AG04450 (cell line): ENCODE data around the gene BCAP31. TPM values are rescaled to one million over a fixed set of nuclear protein-coding genes. Genes with fewer than 3 reads are reported as not detected.
"Not testable (repeated sequence)": the region's sequence is repeated elsewhere in the genome, so short reads cannot be mapped to it uniquely, and the experiment has no call there.

ENCODE experiments used
- CTCF ChIA-PET: fragments of 300-600, 350-600 bp; formaldehyde crosslinking; extraction: SDS; loops from one replicate; lab custom pipeline; 2022; ENCODE audit warnings: antibody characterized with exemption, inconsistent platforms; lab: Charles Lee
- POLR2A ChIA-PET: fragments of 350-600 bp; formaldehyde crosslinking; extraction: SDS; loops from one replicate; lab custom pipeline; 2021; ENCODE audit warnings: antibody characterized with exemption, inconsistent platforms; lab: Yijun Ruan, JAX
- DNase-seq: peaks from one replicate; pipeline ENCODE4 v3.0.0-alpha.2; 2011; ENCODE audit warnings: low read depth, low spot score
- H3K27ac ChIP-seq: one replicate; pipeline ENCODE4 v1.5.1; 2012; ENCODE audit warnings: low read depth, low read length, control low read depth
- H3K27me3 ChIP-seq: one replicate; pipeline ENCODE4 v1.6.0; 2012; ENCODE audit warnings: low read length; ENCODE audit not compliant: control insufficient read depth, insufficient read depth
- H3K4me3 ChIP-seq: 2 replicates; pipeline ENCODE4 v1.5.1; 2011; ENCODE audit warnings: mild to moderate bottlenecking, low read depth, low read length, control low read depth
- H3K9me3 ChIP-seq: 2 replicates; pipeline ENCODE4 v1.5.1; 2012; ENCODE audit warnings: low read length; ENCODE audit not compliant: control insufficient read depth, insufficient read depth
- polyA plus RNA-seq: library from polyadenylated mRNA; depleted of rRNA; stranded (reverse); fragments of >200 nt; gene quantifications from 2 replicates; pipeline ENCODE4 v1.2.3, GENCODE V29; 2011
- TF ChIP-seq, protein P1 (sequence below): IDR thresholded peaks from 2 replicates; pipeline ENCODE4 v1.5.1; 2011; ENCODE audit warnings: low read depth, low read length, control low read depth, inconsistent platforms

BCAP31 gene
- polyA plus RNA-seq, 1 experiment: 108 TPM

DNA sequence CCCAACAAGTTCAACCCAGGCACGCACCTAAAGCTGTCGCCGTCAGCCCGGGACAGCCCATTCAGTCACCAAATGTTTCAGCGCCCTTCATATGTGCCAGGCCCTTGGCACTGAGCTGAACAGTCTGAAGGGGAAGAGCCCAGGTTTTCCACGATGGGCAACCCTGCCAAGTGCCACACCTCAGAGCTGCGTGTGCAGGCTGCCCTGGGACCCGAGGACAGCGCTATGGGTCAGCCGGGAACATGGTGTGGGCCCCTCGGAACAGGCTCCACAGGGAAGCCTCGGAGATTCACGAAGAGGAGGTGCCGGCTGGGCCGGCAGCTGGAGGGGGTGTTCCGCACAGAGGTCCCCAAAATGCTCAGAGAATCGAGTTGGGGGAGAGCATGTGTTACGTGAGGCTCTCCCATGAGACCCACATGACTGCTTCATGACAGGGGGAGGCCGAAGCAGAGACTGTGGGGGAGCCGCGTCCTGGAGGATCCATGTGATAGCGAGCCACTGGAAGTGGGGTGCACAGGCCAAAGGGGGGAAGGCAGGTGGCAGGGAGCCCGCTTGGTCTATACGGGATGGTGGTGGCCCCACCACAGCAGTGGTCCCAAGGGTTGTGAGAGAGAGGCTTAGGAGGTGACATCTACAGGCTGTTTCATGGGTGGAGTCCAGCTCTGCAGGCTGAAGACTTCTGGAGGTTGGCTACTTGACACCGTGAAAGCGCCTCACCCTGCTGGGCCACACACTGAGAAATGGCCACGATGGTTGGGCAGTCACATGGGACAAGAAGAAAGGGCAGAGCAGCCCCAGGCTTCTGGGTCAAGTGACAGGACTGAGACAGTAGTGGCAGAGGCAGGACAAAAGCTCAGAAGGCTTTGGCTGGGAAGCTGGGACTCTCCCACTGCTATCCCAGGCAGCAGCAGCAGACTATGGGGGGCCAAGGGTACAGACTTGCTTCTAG is 14.2 kb downstream of the BCAP31 start:
- DNase-seq: no peak
- Histone ChIP-seq H3K27ac (no peak overlapping the region), H3K27me3 (no peaks in the 10 kb centered on the region), H3K9me3 (no peaks in the 10 kb centered on the region), H3K4me3 (no peak overlapping the region)
- ChIA-PET POLR2A (interaction anchor here (0.6 kb wide), 1 partner anchor 191 kb away, joined by 3 read pairs; no protein-coding TSS in a partner anchor), CTCF (interaction anchor here (1.1 to 2.9 kb wide), 3 partner anchors 10 to 170 kb away, joined by 3 to 11 read pairs (median 4); no protein-coding TSS in a partner anchor)
- TF ChIP-seq, protein P1, sequence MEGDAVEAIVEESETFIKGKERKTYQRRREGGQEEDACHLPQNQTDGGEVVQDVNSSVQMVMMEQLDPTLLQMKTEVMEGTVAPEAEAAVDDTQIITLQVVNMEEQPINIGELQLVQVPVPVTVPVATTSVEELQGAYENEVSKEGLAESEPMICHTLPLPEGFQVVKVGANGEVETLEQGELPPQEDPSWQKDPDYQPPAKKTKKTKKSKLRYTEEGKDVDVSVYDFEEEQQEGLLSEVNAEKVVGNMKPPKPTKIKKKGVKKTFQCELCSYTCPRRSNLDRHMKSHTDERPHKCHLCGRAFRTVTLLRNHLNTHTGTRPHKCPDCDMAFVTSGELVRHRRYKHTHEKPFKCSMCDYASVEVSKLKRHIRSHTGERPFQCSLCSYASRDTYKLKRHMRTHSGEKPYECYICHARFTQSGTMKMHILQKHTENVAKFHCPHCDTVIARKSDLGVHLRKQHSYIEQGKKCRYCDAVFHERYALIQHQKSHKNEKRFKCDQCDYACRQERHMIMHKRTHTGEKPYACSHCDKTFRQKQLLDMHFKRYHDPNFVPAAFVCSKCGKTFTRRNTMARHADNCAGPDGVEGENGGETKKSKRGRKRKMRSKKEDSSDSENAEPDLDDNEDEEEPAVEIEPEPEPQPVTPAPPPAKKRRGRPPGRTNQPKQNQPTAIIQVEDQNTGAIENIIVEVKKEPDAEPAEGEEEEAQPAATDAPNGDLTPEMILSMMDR: no peak

DNA sequence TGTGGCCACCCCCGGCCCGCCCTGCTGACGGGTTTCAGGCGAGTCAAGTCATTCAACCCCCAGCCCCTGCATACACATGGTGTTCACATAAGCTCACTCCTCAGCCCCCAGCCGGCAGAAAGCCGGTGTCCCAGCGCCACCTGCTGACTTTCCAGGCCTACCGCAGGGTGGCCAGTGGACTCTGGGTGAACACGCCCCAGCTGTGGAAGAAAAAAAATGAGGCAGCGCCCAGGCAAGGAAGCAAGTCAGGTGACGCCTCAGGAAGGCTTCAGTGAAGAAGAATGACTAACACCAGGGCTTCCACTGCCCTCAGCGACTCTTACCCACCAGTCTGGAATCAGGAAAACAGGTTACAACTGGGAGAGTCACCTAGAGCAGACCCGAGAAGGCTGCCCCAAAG is 15.8 kb downstream of the BCAP31 start:
- H3K4me3 ChIP-seq: no peak overlapping the region
- H3K9me3 ChIP-seq: no peaks in the 10 kb centered on the region
- ChIA-PET CTCF (interaction anchor here (1.1 to 2.9 kb wide), 11 partner anchors 8 to 766 kb away, joined by 3 to 21 read pairs (median 6); partner anchors contain the start of gene SLC6A8), POLR2A (no interaction called here)
- TF ChIP-seq, protein P1: peak; percentile 64
- no peaks in the 10 kb centered on the region for H3K27me3 ChIP-seq
- DNase-seq: peak; percentile 33
- H3K27ac ChIP-seq: no peak overlapping the region

DNA sequence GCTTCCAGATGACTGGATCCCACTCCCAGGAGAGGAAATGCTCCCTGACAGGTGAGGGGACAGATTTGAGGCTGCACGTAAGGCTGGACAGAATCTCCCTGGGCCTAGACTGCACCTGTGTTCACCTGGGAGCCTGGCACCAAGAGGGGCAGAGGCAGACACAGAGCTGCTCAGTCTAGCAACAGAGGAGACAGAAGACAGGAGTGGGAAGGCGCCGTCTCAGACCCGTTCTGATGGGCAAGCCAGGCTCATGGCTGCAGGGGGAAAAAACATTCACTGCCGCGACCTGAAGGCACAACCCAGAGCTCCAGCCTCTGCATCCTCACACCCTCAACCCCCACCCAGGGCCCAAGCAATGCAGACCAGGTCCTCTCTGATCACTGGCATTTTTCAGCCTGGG is 16.8 kb downstream of the BCAP31 start:
- TF ChIP-seq, protein P1: no peak
- H3K27ac ChIP-seq: no peak overlapping the region
- ChIA-PET CTCF (interaction anchor here (1.1 to 2.9 kb wide), 9 partner anchors 9 to 765 kb away, joined by 3 to 21 read pairs (median 6); partner anchors contain the start of gene SLC6A8), POLR2A (no interaction called here)
- DNase-seq: no peak
- H3K9me3 ChIP-seq: no peaks in the 10 kb centered on the region
- H3K4me3 ChIP-seq: no peak overlapping the region
- H3K27me3 ChIP-seq: no peaks in the 10 kb centered on the region

DNA sequence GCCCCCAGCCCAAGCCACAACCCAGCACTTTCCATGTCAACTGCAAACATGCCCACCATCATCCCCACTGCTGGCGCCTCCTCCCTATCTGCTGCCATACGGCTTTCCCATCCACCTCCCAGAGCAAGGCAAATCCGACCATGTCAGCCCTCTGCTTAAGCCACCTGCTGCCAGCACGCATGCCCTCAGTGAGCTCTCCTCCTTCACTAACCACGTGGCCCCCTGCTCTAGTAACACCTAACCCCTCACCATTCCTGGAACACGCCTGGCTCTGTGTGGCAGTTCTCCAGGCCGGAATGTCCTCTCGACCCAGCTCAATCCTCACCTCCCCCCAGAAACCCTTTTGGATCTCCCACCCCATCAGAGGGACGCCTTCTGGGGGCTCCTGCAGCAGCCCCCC is 17.4 kb downstream of the BCAP31 start:
- ChIA-PET POLR2A (no interaction called here), CTCF (interaction anchor here (2.6 kb wide), 2 partner anchors 20 to 167 kb away, joined by 6 to 21 read pairs; partner anchors contain the start of gene SLC6A8)
- Histone ChIP-seq H3K9me3 (no peaks in the 10 kb centered on the region), H3K27ac (no peak overlapping the region), H3K4me3 (no peak overlapping the region), H3K27me3 (no peaks in the 10 kb centered on the region)
- TF ChIP-seq, protein P1: no peak
- no peak for DNase-seq

DNA sequence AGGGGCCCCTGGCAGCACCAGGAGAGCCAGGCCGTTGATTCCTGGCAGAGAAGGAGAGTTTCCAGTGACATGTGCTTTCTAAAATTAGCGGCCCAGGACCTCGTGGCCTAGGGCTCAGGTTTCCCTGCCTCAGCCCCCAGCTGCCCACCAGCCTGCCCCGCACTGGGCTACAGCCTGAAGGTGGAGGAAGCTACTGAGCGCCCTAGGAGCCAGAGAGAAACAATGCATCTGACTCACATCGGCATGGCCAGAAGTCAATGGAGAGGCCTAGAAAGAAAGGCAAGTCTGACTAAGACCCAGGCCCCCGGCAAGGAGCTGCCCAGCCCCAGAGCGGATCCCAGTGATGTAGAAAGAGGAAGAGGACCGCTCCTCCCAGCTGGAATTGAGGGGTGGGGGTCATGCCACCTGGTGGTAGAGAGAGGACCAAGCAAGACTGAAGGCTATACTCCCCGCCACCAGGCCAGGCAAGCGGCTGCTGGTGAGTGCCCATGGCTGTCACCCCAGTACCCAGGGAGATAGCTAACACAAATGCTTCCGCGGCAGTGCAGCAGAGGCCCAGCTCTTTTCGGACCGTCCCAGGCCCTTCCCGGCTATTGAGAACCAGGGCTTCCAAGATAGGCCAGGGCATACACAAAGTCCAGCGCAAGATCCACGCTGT is 18.7 kb downstream of the BCAP31 start:
- DNase-seq, H3K4me3 ChIP-seq, H3K27me3 ChIP-seq, CTCF ChIA-PET, H3K9me3 ChIP-seq, H3K27ac ChIP-seq, POLR2A ChIA-PET: not testable (repeated sequence)

DNA sequence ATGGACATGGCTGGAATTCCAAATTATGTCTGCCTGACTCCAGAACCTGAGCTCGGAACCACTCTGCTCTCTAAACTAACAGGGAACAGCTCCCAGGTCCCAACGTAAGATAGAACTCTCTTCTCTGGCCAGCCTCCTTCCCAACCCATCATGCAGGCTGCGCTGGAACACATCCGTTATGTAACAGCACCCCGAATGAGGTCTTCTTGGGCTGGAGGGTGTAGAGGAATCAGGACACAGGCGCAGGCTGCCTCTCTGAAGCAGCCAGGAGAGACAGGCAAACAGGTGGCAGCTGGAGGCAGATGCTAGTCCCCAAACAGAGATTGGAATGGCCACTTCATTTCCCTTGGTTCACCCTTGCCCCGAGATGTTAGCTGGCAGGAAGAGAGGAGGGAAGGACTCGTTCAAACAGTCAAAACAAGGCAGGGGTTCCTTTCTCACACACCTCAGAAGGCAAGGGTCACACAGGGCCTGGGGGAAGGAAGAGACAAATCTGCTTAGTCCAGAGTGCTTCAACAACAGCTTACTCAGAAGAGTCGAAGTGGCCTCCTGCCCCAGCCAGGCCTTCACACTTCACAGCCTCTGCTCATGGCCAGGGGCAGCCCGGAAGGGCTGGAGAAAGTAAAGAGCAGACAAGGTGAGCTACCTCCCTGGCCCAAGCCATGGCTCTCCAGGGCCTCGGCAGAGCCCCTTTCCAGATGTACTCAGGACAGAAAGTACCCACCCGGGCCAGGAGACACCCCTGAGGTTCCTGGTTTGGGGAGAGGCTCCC is 19.4 kb downstream of the BCAP31 start:
- H3K27me3 ChIP-seq, H3K4me3 ChIP-seq, CTCF ChIA-PET, H3K27ac ChIP-seq, H3K9me3 ChIP-seq, POLR2A ChIA-PET, DNase-seq: not testable (repeated sequence)
